Fibroblast of the aortic adventitia (primary cell): Measurements from ENCODE around the gene ITPRID1. TPM values are rescaled to one million over a fixed set of nuclear protein-coding genes. Genes with fewer than 3 reads are reported as not detected.
"Not testable (repeated sequence)": the region's sequence is repeated elsewhere in the genome, so short reads cannot be mapped to it uniquely, and the experiment has no call there.

Experiments
- DNase-seq: peaks from one replicate; pipeline ENCODE4 v3.0.0-alpha.2; 2010; ENCODE audit warnings: low read depth
- H3K4me3 ChIP-seq: 2 replicates; pipeline ENCODE4 v1.5.1; 2011; ENCODE audit warnings: low read depth, mild to moderate bottlenecking, control low read depth, low read length, moderate library complexity
- total RNA-seq: library from RNA; depleted of rRNA; stranded (reverse); fragments of >200 nt; gene quantifications from 2 replicates; pipeline ENCODE4 v1.2.3, GENCODE V29; 2012; ENCODE audit warnings: low replicate concordance
- TF ChIP-seq, protein P1 (sequence below): IDR thresholded peaks from 2 replicates; pipeline ENCODE4 v1.5.1; 2011; ENCODE audit warnings: mild to moderate bottlenecking, low read length, control low read depth, inconsistent platforms; ENCODE audit not compliant: insufficient read depth

Gene ITPRID1
- not detected in 2 replicates for total RNA-seq

GRCh38 chr7:31513790-31514189 is at the start of gene ITPRID1:
ITPRID1 (plus strand) TSS chr7:31514090; CDS start chr7:31553025, 38,935 bp downstream.
- TF ChIP-seq, protein P1, sequence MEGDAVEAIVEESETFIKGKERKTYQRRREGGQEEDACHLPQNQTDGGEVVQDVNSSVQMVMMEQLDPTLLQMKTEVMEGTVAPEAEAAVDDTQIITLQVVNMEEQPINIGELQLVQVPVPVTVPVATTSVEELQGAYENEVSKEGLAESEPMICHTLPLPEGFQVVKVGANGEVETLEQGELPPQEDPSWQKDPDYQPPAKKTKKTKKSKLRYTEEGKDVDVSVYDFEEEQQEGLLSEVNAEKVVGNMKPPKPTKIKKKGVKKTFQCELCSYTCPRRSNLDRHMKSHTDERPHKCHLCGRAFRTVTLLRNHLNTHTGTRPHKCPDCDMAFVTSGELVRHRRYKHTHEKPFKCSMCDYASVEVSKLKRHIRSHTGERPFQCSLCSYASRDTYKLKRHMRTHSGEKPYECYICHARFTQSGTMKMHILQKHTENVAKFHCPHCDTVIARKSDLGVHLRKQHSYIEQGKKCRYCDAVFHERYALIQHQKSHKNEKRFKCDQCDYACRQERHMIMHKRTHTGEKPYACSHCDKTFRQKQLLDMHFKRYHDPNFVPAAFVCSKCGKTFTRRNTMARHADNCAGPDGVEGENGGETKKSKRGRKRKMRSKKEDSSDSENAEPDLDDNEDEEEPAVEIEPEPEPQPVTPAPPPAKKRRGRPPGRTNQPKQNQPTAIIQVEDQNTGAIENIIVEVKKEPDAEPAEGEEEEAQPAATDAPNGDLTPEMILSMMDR, result no peak
- no peak for DNase-seq
- no peak within 1 kb of the TSS for H3K4me3 ChIP-seq

GRCh38 chr7:31464601-31465000 is 49.3 kb upstream of the ITPRID1 start:
- H3K4me3 ChIP-seq, result no peak overlapping the region
- TF ChIP-seq, protein P1, result no peak

GRCh38 chr7:31465285-31465684 is 48.6 kb upstream of the ITPRID1 start:
- H3K4me3 ChIP-seq, result no peak overlapping the region
- no peak for DNase-seq
- TF ChIP-seq, protein P1, result no peak

More at GRCh38 chr7:31464601-31465000, 49.3 kb upstream of the ITPRID1 start:
- no peak for DNase-seq

- TF ChIP-seq, protein P1, result no peak
- DNase-seq, result no peak
- H3K4me3 ChIP-seq, result no peak overlapping the region
Observed at GRCh38 chr7:31466036-31466435, 47.9 kb upstream of the ITPRID1 start.

- H3K4me3 ChIP-seq, DNase-seq: not testable (repeated sequence)
Observed at GRCh38 chr7:31470883-31471282, 43.0 kb upstream of the ITPRID1 start.

DNA sequence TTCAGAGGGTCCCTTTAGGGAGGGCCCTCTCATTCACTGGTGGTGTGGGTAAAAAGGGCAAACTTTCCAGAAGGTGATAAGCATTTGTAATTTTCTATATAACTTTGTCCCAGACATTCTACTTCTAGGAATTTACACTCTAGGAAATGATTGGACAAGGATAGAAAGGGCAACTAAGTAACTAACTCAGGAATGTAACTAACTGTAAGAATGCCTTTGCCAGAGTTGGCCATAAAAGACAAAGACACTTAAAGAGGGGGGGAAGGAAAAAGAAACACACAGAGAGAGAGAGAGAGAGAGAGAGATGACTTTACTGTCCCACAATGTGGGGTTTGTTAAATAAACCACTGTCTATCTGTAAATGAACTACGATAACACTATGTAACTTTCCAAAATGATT is 38.5 kb upstream of the ITPRID1 start:
- TF ChIP-seq, protein P1, result no peak
- no peak overlapping the region for H3K4me3 ChIP-seq
- no peak for DNase-seq

DNA sequence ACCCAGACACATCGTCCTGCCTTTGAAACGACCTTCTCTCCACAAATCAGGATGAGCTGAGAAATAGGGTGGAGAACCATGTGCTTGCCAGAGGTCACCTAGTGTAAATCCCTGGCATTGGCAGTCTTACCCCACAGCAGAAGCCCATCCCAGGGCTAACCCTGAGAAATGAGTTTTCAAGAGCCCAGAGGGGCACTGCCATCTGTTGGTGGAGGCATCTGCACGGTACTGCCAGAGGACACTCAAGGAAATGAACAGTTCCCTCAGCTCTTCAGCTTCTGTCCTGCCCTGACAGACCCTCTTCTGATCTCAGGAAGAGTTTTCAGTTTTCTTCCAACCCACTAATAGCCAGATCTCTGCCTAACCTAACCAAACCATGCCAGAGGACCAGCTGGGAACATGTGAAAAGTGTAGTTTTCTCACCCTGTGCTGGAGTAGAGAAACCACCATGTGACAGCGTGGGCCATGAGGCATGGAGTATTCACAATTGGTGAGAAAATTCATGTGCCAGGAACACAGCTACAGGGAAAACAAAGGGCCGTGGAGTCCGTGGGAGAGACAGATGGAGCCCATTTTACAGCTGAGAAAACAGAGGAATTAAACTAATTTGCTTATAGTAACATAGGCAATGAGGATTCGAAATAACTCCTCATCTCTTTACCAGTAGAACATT is 37.7 kb upstream of the ITPRID1 start:
- H3K4me3 ChIP-seq, result no peak overlapping the region
- no peak for DNase-seq
- TF ChIP-seq, protein P1, result no peak
